Measurements from ENCODE around the gene EARS2.

The EARS2 gene

GRCh38 chr16:23499801-23500200 lies 57.3 kb downstream of the EARS2 start:
- TF ChIP-seq CTCF (IDR thresholded peaks at IDR 0.05; ENCODE audit: control insufficient read depth, insufficient read depth, low read depth, low read length, missing control alignments) = no peak
- DNase-seq (ENCODE audit: low read depth) = no peak
- H3K4me3 ChIP-seq (ENCODE audit: control insufficient read depth, low read depth, low read length) = no peak overlapping the region

- no peak for TF ChIP-seq CTCF (IDR thresholded peaks at IDR 0.05; ENCODE audit: control insufficient read depth, insufficient read depth, low read depth, low read length, missing control alignments)
- no peak overlapping the region for H3K4me3 ChIP-seq (ENCODE audit: control insufficient read depth, low read depth, low read length)
- DNase-seq (ENCODE audit: low read depth) = no peak
Measured at GRCh38 chr16:23498863-23499262, 58.3 kb downstream of the EARS2 start.

GRCh38 chr16:23497543-23497868 lies 59.6 kb downstream of the EARS2 start:
- TF ChIP-seq CTCF (IDR thresholded peaks at IDR 0.05; ENCODE audit: control insufficient read depth, insufficient read depth, low read depth, low read length, missing control alignments) = no peak
- DNase-seq (ENCODE audit: low read depth) = no peak
- no peak overlapping the region for H3K4me3 ChIP-seq (ENCODE audit: control insufficient read depth, low read depth, low read length)

GRCh38 chr16:23496821-23497542 lies 60.2 kb downstream of the EARS2 start:
- DNase-seq (ENCODE audit: low read depth) = no peak
- TF ChIP-seq CTCF (IDR thresholded peaks at IDR 0.05; ENCODE audit: control insufficient read depth, insufficient read depth, low read depth, low read length, missing control alignments) = no peak
- H3K4me3 ChIP-seq (ENCODE audit: control insufficient read depth, low read depth, low read length) = no peak overlapping the region

- no peak for TF ChIP-seq CTCF (IDR thresholded peaks at IDR 0.05; ENCODE audit: control insufficient read depth, insufficient read depth, low read depth, low read length, missing control alignments)
- no peak overlapping the region for H3K4me3 ChIP-seq (ENCODE audit: control insufficient read depth, low read depth, low read length)
- DNase-seq (ENCODE audit: low read depth) = no peak
Measured at GRCh38 chr16:23495671-23496070, 61.5 kb downstream of the EARS2 start.

GRCh38 chr16:23494188-23494587 lies 63.0 kb downstream of the EARS2 start:
- DNase-seq (ENCODE audit: low read depth) = no peak
- TF ChIP-seq CTCF (IDR thresholded peaks at IDR 0.05; ENCODE audit: control insufficient read depth, insufficient read depth, low read depth, low read length, missing control alignments) = no peak
- no peak overlapping the region for H3K4me3 ChIP-seq (ENCODE audit: control insufficient read depth, low read depth, low read length)

All from AG09309 (cell line).